BE2C (cell line): Measurements from ENCODE around the gene MEGF8.

Experiments
- DNase-seq: peaks from one replicate; pipeline ENCODE4 v3.0.0-alpha.2; 2020
- H3K27me3 ChIP-seq: fragments of 250-450 bp; sonication (Bioruptor Pico); 2 replicates; pipeline ENCODE4 v1.5.1; 2020; ENCODE audit warnings: mild to moderate bottlenecking
- H3K36me3 ChIP-seq: fragments of 250-450 bp; sonication (Bioruptor Pico); 2 replicates; pipeline ENCODE4 v1.5.1; 2020; ENCODE audit warnings: mild to moderate bottlenecking
- H3K4me1 ChIP-seq: fragments of 250-450 bp; sonication (Bioruptor Pico); 2 replicates; pipeline ENCODE4 v1.5.1; 2020
- H3K4me3 ChIP-seq: 2 replicates; pipeline ENCODE4 v1.5.1; 2011; ENCODE audit warnings: low read depth, low read length
- H3K9me3 ChIP-seq: fragments of 250-450 bp; sonication (Bioruptor Pico); 2 replicates; pipeline ENCODE4 v1.5.1; 2020
- TF ChIP-seq, protein P1 (sequence below): IDR thresholded peaks from 2 replicates; pipeline ENCODE4 v1.5.1; 2012; ENCODE audit warnings: mild to moderate bottlenecking, low read depth, low read length

MEGF8 gene

DNA sequence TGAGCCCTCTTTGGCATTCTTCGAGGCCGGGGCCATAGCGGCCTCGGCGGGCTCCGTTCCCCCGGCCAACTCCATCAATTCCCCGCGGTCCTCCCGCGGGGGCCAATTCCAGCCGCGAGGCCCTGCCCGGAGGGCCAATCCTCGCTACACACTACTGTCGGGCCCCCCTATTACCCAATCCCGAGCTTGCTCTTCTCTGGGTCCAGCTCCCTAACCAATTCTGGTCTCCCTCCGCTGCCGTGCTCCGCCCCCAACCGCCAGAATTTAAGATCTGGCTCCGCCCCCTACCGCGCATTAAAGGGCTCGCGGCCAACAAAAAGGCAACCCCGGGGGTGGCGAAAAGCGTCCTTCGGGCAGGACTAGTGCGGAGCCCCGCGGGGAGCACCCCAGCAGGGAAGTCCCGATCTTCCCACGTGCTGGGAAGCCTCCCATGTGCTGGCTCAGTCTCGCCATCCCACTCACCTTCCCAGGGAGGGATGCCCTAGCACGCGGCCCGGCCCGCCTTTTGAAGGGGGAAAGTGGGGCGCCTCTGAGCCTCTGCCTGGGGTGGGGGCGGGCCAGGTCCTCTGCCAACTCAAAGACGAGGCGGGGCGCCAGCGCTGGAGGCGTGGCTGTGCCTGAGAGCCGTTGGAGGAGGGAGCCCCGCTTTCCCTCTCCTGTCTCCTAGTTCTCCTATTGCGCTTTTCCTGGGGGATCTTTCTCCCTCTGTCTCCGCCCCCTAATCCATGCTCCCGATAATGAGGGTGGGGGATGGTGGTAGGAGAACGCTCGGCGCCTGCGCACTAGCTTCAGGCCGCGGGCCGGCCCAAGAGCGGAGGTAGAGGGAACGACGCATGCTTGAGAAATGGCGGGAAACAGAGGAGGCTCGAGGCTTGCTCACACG is 98.3 kb downstream of the MEGF8 start:
- Histone ChIP-seq H3K36me3 (no peaks in the 10 kb centered on the region), H3K4me3 (peak overlapping the region; percentile 72), H3K9me3 (no peaks in the 10 kb centered on the region; the same call in 1 of the 2 replicates), H3K4me1 (no peaks in the 10 kb centered on the region), H3K27me3 (no peaks in the 10 kb centered on the region)
- DNase-seq, result peak; percentile 90
- TF ChIP-seq, protein P1, sequence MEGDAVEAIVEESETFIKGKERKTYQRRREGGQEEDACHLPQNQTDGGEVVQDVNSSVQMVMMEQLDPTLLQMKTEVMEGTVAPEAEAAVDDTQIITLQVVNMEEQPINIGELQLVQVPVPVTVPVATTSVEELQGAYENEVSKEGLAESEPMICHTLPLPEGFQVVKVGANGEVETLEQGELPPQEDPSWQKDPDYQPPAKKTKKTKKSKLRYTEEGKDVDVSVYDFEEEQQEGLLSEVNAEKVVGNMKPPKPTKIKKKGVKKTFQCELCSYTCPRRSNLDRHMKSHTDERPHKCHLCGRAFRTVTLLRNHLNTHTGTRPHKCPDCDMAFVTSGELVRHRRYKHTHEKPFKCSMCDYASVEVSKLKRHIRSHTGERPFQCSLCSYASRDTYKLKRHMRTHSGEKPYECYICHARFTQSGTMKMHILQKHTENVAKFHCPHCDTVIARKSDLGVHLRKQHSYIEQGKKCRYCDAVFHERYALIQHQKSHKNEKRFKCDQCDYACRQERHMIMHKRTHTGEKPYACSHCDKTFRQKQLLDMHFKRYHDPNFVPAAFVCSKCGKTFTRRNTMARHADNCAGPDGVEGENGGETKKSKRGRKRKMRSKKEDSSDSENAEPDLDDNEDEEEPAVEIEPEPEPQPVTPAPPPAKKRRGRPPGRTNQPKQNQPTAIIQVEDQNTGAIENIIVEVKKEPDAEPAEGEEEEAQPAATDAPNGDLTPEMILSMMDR, result no peak

DNA sequence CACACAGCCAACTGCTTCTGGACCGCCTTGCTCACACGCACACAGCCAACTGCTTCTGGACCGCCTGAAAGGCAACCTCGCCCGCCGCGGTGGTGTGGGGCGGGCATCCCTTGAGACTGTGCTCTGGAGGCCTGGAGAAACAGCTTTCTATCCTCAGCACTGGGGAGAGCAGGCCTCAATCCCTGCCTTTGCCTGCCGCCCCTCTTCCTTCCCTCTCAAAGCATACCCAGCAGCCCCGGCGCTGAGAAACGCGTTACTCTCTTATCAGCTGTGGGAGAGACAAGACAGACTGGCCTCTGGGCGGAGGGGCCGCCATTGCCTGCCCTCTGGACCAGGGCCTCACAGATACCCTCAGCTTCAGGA is 98.9 kb downstream of the MEGF8 start:
- TF ChIP-seq, protein P1, result no peak
- H3K4me1 ChIP-seq, result no peaks in the 10 kb centered on the region
- no peaks in the 10 kb centered on the region for H3K36me3 ChIP-seq
- DNase-seq, result no peak
- no peak overlapping the region for H3K4me3 ChIP-seq
- H3K9me3 ChIP-seq, result no peaks in the 10 kb centered on the region; the same call in 1 of the 2 replicates
- no peaks in the 10 kb centered on the region for H3K27me3 ChIP-seq

DNA sequence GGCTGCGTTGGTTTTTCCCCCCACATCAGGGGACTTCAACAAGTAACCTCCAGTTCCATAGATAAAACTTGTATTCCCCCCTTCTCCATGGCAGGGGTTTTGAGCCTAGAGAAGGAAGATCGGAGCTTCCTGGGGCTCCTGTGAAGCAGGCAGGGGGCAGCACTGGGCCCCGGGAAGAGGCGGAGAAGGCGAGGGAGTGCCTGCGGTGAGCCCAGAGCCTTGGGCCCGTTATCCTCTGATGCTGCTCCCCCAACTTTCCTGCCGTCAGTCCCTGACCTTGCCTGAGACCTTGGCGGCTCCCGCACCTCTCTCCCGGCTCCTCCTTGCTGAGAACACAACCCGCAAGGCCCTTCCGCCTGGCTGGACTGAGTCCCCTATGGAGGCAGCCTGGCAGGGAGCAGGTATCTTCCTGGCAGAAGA is 99.3 kb downstream of the MEGF8 start:
- no peaks in the 10 kb centered on the region for H3K4me1 ChIP-seq
- TF ChIP-seq, protein P1, result peak; percentile 18
- no peaks in the 10 kb centered on the region for H3K36me3 ChIP-seq
- no peaks in the 10 kb centered on the region; the same call in 1 of the 2 replicates for H3K9me3 ChIP-seq
- no peaks in the 10 kb centered on the region for H3K27me3 ChIP-seq
- DNase-seq, result no peak
- H3K4me3 ChIP-seq, result no peak overlapping the region

DNA sequence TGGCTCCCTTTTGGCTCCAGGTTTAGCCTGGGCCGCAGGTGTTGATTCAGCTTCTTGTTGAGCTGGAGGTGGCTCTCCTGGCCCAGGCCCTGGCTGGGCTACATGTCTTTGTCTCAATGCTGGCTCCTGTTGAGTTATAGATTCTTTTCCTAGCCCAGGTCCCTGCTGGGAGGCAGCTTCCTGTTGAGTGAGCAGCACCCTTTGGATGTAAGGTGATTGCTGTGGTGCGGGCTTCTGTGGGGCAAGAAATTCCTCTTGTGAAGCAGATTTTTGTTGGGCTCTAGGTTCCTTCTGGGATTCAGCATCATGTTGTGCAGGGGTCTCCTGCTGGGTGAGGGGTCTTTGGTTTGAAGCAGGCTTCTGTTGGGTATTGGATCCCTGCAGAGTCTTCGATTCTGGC is 101.2 kb downstream of the MEGF8 start:
- no peaks in the 10 kb centered on the region for H3K36me3 ChIP-seq
- no peaks in the 10 kb centered on the region for H3K27me3 ChIP-seq
- TF ChIP-seq, protein P1, result no peak
- DNase-seq, result no peak
- H3K4me1 ChIP-seq, result no peaks in the 10 kb centered on the region
- H3K4me3 ChIP-seq, result no peak overlapping the region
- no peaks in the 10 kb centered on the region; the same call in 1 of the 2 replicates for H3K9me3 ChIP-seq

DNA sequence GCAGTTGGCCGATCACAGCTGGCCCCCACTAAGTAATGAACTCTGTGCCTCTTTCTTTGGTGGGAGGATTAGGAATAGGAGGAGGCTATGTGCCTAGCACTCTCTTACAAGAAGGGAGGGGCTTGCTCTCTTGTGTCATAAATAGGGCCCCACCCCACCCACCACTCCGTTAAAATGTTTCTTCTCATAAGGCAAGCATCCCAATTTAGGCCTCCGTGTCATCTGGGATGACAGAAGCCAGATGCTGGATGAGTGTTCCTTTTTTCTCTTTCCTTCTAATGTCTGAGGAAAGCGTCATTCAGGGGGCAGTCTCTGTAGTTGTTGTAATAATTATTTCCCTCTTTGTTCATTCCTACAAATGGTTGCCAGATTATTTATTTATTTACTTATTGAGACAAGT is 101.9 kb downstream of the MEGF8 start, which contains the start of gene LIPE:
Gene LIPE, minus strand, starts transcription at position 76 of the 400 bp plus-strand sequence. CDS start 239 bp downstream, outside the sequence.
- Histone ChIP-seq H3K27me3 (no peaks in the 10 kb centered on the region), H3K9me3 (no peaks in the 10 kb centered on the region; the same call in 1 of the 2 replicates), H3K36me3 (no peaks in the 10 kb centered on the region), H3K4me1 (no peaks in the 10 kb centered on the region), H3K4me3 (no peak within 1 kb of the TSS)
- DNase-seq, result no peak
- TF ChIP-seq, protein P1, result no peak
